Neural progenitor cell (in vitro differentiated cells): ENCODE measurements around the gene BCAS3. TPM values are rescaled to one million over a fixed set of nuclear protein-coding genes. Genes with fewer than 3 reads are reported as not detected.

Experiments
- DNase-seq: peaks from one replicate; pipeline ENCODE4 v3.0.0-alpha.2; 2016; ENCODE audit warnings: low spot score
- H2AFZ ChIP-seq: fragments of 200-600 bp; sonication (generic); replicated peaks from 2 replicates; pipeline ENCODE4 v1.6.1; 2016; ENCODE audit warnings: antibody characterized with exemption
- H3F3A ChIP-seq: fragments of 200-600 bp; sonication (generic); 2 replicates; pipeline ENCODE4 v1.6.1; 2016; ENCODE audit warnings: antibody characterized with exemption, low read depth
- H3K27ac ChIP-seq: fragments of 200-600 bp; sonication (generic); 2 replicates; pipeline ENCODE4 v1.5.1; 2016; ENCODE audit warnings: mild to moderate bottlenecking
- H3K27me3 ChIP-seq: fragments of 200-600 bp; sonication (generic); 2 replicates; pipeline ENCODE4 v1.6.1; 2016; ENCODE audit warnings: mild to moderate bottlenecking, moderate library complexity
- H3K36me3 ChIP-seq: fragments of 200-600 bp; sonication (generic); 2 replicates; pipeline ENCODE4 v1.5.1; 2016
- H3K4me1 ChIP-seq: fragments of 200-600 bp; sonication (generic); 2 replicates; pipeline ENCODE4 v1.6.1; 2016; ENCODE audit warnings: mixed run types
- H3K4me2 ChIP-seq: fragments of 200-600 bp; sonication (generic); 2 replicates; pipeline ENCODE4 v1.6.1; 2016
- H3K4me3 ChIP-seq: fragments of 200-600 bp; sonication (generic); 2 replicates; pipeline ENCODE4 v1.5.1; 2016
- H3K79me2 ChIP-seq: fragments of 200-600 bp; sonication (generic); 2 replicates; pipeline ENCODE4 v1.6.1; 2016; ENCODE audit warnings: low read depth
- H3K9ac ChIP-seq: fragments of 200-600 bp; sonication (generic); 2 replicates; pipeline ENCODE4 v1.6.1; 2016
- H3K9me3 ChIP-seq: fragments of 200-600 bp; sonication (generic); 2 replicates; pipeline ENCODE4 v1.5.1; 2016; ENCODE audit warnings: low read depth
- H4K20me1 ChIP-seq: fragments of 200-600 bp; sonication (generic); 2 replicates; pipeline ENCODE4 v1.6.1; 2016; ENCODE audit warnings: low read depth
- H3K27ac Mint-ChIP-seq: 3 replicates; pipeline ENCODE4 v1.8.0; 2021; ENCODE audit warnings: mixed read lengths
- H3K27me3 Mint-ChIP-seq: 2 replicates; pipeline ENCODE4 v1.8.0; 2022; ENCODE audit warnings: low read depth, mild to moderate bottlenecking, inconsistent platforms, moderate library complexity, mixed read lengths; ENCODE audit not compliant: insufficient read depth
- H3K36me3 Mint-ChIP-seq: 3 replicates; pipeline ENCODE4 v1.8.0; 2021; ENCODE audit warnings: mixed read lengths
- H3K4me1 Mint-ChIP-seq: 3 replicates; pipeline ENCODE4 v1.8.0; 2021; ENCODE audit warnings: mixed read lengths
- H3K4me3 Mint-ChIP-seq: 3 replicates; pipeline ENCODE4 v1.8.0; 2021; ENCODE audit warnings: mild to moderate bottlenecking, moderate library complexity, mixed read lengths
- H3K9me3 Mint-ChIP-seq: 3 replicates; pipeline ENCODE4 v1.8.0; 2020; ENCODE audit warnings: mixed read lengths
- EZH2 ChIP-seq: fragments of 200-600 bp; sonication (generic); IDR thresholded peaks from 2 replicates; pipeline ENCODE4 v1.6.1; 2017; ENCODE audit warnings: antibody characterized with exemption, mild to moderate bottlenecking, moderate library complexity
- EZH2phosphoT487 ChIP-seq: fragments of 200-600 bp; sonication (generic); IDR thresholded peaks from 2 replicates; pipeline ENCODE4 v1.6.1; 2017; ENCODE audit warnings: antibody characterized with exemption
- total RNA-seq: library from RNA; depleted of rRNA; stranded (reverse); fragments of >200 nt; gene quantifications from 2 replicates; pipeline ENCODE4 v1.2.3, GENCODE V29; 2015; ENCODE audit warnings: low replicate concordance
- TF ChIP-seq, protein P1 (sequence below): fragments of 200-600 bp; sonication (generic); IDR thresholded peaks from 2 replicates; pipeline ENCODE4 v1.5.1; 2017; ENCODE audit warnings: antibody characterized with exemption, mild to moderate bottlenecking

The BCAS3 gene
- total RNA-seq, 1 donor from 2014 or later, result 60.9 TPM

DNA sequence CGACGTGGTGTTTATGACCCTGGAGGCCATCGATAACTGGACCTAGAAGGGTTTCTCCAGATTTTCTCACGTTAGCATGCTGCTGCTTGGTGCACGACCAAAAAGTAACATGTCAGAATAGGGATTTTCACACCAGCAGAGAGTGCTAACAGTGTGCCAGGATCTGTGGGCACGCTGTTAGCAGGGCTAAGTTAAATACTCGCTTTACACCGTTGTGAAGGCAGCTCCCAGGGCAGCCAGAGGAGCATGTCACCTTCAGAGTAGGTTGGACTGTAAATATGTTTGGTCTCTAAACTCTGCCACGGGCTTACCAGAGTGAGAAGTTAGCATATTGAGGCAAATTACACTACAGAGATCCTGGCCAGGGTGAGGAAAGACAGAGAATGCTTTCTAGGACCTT, 608.8 kb downstream of the BCAS3 start:
- H3K27me3 ChIP-seq, result no peaks in the 10 kb centered on the region
- no peaks in the 10 kb centered on the region for H3K36me3 Mint-ChIP-seq
- DNase-seq, result no peak
- H3K27ac ChIP-seq, result no peak overlapping the region
- TF ChIP-seq, protein P1, sequence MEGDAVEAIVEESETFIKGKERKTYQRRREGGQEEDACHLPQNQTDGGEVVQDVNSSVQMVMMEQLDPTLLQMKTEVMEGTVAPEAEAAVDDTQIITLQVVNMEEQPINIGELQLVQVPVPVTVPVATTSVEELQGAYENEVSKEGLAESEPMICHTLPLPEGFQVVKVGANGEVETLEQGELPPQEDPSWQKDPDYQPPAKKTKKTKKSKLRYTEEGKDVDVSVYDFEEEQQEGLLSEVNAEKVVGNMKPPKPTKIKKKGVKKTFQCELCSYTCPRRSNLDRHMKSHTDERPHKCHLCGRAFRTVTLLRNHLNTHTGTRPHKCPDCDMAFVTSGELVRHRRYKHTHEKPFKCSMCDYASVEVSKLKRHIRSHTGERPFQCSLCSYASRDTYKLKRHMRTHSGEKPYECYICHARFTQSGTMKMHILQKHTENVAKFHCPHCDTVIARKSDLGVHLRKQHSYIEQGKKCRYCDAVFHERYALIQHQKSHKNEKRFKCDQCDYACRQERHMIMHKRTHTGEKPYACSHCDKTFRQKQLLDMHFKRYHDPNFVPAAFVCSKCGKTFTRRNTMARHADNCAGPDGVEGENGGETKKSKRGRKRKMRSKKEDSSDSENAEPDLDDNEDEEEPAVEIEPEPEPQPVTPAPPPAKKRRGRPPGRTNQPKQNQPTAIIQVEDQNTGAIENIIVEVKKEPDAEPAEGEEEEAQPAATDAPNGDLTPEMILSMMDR, result no peak
- TF ChIP-seq EZH2 (no peak), EZH2phosphoT487 (no peak)
- no peak overlapping the region for H3K27ac Mint-ChIP-seq
- H4K20me1 ChIP-seq, result no peaks in the 10 kb centered on the region
- H3K4me1 Mint-ChIP-seq, result peaks cover 17% of the 10 kb centered on the region
- H3K4me2 ChIP-seq, result no peak overlapping the region
- peaks cover 18% of the 10 kb centered on the region for H3K4me1 ChIP-seq
- H3K9ac ChIP-seq, result no peak overlapping the region
- no peaks in the 10 kb centered on the region for H3K27me3 Mint-ChIP-seq
- H3K79me2 ChIP-seq, result no peaks in the 10 kb centered on the region
- no peaks in the 10 kb centered on the region for H3K9me3 ChIP-seq
- peaks cover 6% of the 10 kb centered on the region for H3F3A ChIP-seq
- peaks cover 3% of the 10 kb centered on the region for H3K9me3 Mint-ChIP-seq
- no peak overlapping the region for H2AFZ ChIP-seq
- H3K4me3 Mint-ChIP-seq, result no peak overlapping the region
- no peak overlapping the region for H3K4me3 ChIP-seq
- H3K36me3 ChIP-seq, result no peaks in the 10 kb centered on the region

GRCh38 chr17:61289408-61290385, 612.0 kb downstream of the BCAS3 start:
- TF ChIP-seq EZH2phosphoT487 (no peak), EZH2 (no peak)
- TF ChIP-seq, protein P1, result no peak
- Histone ChIP-seq H3K36me3 (no peaks in the 10 kb centered on the region), H3K4me3 (no peak overlapping the region), H2AFZ (no peak overlapping the region), H3K9ac (no peak overlapping the region), H3K27ac (no peak overlapping the region), H3F3A (peaks cover 6% of the 10 kb centered on the region), H3K9me3 (no peaks in the 10 kb centered on the region), H4K20me1 (no peaks in the 10 kb centered on the region), H3K4me2 (no peak overlapping the region), H3K4me1 (peaks cover 21% of the 10 kb centered on the region), H3K79me2 (no peaks in the 10 kb centered on the region), H3K27me3 (no peaks in the 10 kb centered on the region)
- no peaks in the 10 kb centered on the region for H3K9me3 Mint-ChIP-seq
- H3K4me3 Mint-ChIP-seq, result no peak overlapping the region
- peaks cover 20% of the 10 kb centered on the region for H3K4me1 Mint-ChIP-seq
- DNase-seq, result no peak
- no peaks in the 10 kb centered on the region for H3K36me3 Mint-ChIP-seq
- H3K27me3 Mint-ChIP-seq, result no peaks in the 10 kb centered on the region
- no peak overlapping the region for H3K27ac Mint-ChIP-seq

GRCh38 chr17:61291451-61292285, 614.0 kb downstream of the BCAS3 start:
- Histone ChIP-seq H4K20me1 (no peaks in the 10 kb centered on the region), H3K79me2 (no peaks in the 10 kb centered on the region), H3K27ac (no peak overlapping the region), H3K9me3 (no peaks in the 10 kb centered on the region), H3K9ac (no peak overlapping the region), H3K36me3 (no peaks in the 10 kb centered on the region), H3F3A (no peaks in the 10 kb centered on the region), H3K27me3 (no peaks in the 10 kb centered on the region), H2AFZ (no peak overlapping the region), H3K4me3 (no peak overlapping the region), H3K4me2 (no peak overlapping the region), H3K4me1 (peaks cover 11% of the 10 kb centered on the region)
- no peak overlapping the region for H3K27ac Mint-ChIP-seq
- TF ChIP-seq, protein P1, result no peak
- TF ChIP-seq EZH2 (no peak), EZH2phosphoT487 (no peak)
- peaks cover 16% of the 10 kb centered on the region for H3K4me1 Mint-ChIP-seq
- H3K27me3 Mint-ChIP-seq, result peaks cover 3% of the 10 kb centered on the region
- no peaks in the 10 kb centered on the region for H3K9me3 Mint-ChIP-seq
- no peak overlapping the region for H3K4me3 Mint-ChIP-seq
- DNase-seq, result no peak
- no peaks in the 10 kb centered on the region for H3K36me3 Mint-ChIP-seq
